ENCODE results near the gene ZFYVE21. TPM values are rescaled to one million over a fixed set of nuclear protein-coding genes. Genes with fewer than 3 reads are reported as not detected.

The ZFYVE21 gene
- total RNA-seq, 4 donors from 2014 or later = 40.3 to 81.2 (median 59.0) TPM

GRCh38 chr14:103700753-103701490 lies 14.7 kb upstream of the ZFYVE21 start:
- Histone ChIP-seq H3K4me1 (peaks cover 0 to 29% (median 9%) of the 10 kb centered on the region in 4 donors), H3K27me3 (no peaks in the 10 kb centered on the region), H3K36me3 (peaks cover 0 to 75% (median 0%) of the 10 kb centered on the region in 3 donors), H3K9me3 (no peaks in the 10 kb centered on the region), H3K27ac (no peak overlapping the region), H3K4me3 (no peak overlapping the region)
- TF ChIP-seq, protein P1, sequence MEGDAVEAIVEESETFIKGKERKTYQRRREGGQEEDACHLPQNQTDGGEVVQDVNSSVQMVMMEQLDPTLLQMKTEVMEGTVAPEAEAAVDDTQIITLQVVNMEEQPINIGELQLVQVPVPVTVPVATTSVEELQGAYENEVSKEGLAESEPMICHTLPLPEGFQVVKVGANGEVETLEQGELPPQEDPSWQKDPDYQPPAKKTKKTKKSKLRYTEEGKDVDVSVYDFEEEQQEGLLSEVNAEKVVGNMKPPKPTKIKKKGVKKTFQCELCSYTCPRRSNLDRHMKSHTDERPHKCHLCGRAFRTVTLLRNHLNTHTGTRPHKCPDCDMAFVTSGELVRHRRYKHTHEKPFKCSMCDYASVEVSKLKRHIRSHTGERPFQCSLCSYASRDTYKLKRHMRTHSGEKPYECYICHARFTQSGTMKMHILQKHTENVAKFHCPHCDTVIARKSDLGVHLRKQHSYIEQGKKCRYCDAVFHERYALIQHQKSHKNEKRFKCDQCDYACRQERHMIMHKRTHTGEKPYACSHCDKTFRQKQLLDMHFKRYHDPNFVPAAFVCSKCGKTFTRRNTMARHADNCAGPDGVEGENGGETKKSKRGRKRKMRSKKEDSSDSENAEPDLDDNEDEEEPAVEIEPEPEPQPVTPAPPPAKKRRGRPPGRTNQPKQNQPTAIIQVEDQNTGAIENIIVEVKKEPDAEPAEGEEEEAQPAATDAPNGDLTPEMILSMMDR (IDR thresholded peaks at IDR 0.05) = no peak
- no peak for TF ChIP-seq POLR2A (IDR thresholded peaks at IDR 0.05)
- DNase-seq = peak in 1 of 3 donors; percentile 46

DNA sequence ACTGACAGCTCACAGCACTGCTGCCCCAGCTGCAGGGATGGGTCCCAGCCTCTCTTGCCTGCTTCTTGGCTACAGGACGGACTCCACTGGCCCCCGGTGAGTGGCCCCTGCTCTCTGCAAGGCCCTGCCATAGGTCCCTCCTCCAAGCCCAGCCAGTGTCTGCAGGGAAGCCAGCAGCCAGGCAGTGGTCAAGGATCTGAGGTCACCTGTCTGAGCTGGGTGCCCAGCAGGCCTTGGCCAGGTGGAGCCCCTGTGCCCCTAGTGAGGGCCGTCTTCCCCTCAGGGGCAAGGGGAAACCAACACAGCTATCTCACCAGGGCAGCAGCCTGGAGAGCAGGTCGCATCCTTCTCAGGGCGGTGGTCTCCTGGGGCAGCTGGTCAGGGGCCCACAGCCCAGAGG lies 13.5 kb upstream of the ZFYVE21 start:
- Histone ChIP-seq H3K27me3 (no peaks in the 10 kb centered on the region), H3K27ac (no peak overlapping the region), H3K36me3 (peaks cover 0 to 74% (median 0%) of the 10 kb centered on the region in 3 donors), H3K4me3 (no peak overlapping the region), H3K4me1 (peaks cover 0 to 17% (median 9%) of the 10 kb centered on the region in 4 donors), H3K9me3 (no peaks in the 10 kb centered on the region)
- TF ChIP-seq, protein P1 (IDR thresholded peaks at IDR 0.05) = no peak
- DNase-seq = no peak

- H3K27me3 ChIP-seq = no peaks in the 10 kb centered on the region
- H3K4me3 ChIP-seq = no peak overlapping the region
- no peak for DNase-seq
- no peak overlapping the region for H3K27ac ChIP-seq
- H3K36me3 ChIP-seq = peaks cover 0 to 67% (median 0%) of the 10 kb centered on the region in 3 donors
- H3K9me3 ChIP-seq = no peaks in the 10 kb centered on the region
- TF ChIP-seq, protein P1 (IDR thresholded peaks at IDR 0.05) = no peak
- TF ChIP-seq POLR2A (IDR thresholded peaks at IDR 0.05) = no peak
- peaks cover 0 to 11% (median 9%) of the 10 kb centered on the region in 4 donors for H3K4me1 ChIP-seq
Measured at GRCh38 chr14:103702497-103703432, 12.8 kb upstream of the ZFYVE21 start.

- Histone ChIP-seq H3K4me3 (no peak overlapping the region), H3K36me3 (peaks cover 0 to 58% (median 0%) of the 10 kb centered on the region in 3 donors), H3K27me3 (no peaks in the 10 kb centered on the region), H3K27ac (no peak overlapping the region), H3K9me3 (no peaks in the 10 kb centered on the region), H3K4me1 (peaks cover 0 to 8% (median 3%) of the 10 kb centered on the region in 4 donors)
- no peak for DNase-seq
- no peak for TF ChIP-seq POLR2A (IDR thresholded peaks at IDR 0.05)
- TF ChIP-seq, protein P1 (IDR thresholded peaks at IDR 0.05) = no peak
Measured at GRCh38 chr14:103703433-103704385, 11.9 kb upstream of the ZFYVE21 start.

GRCh38 chr14:103704708-103705107 lies 10.9 kb upstream of the ZFYVE21 start:
- H3K4me1 ChIP-seq = peaks cover 0 to 8% (median 0%) of the 10 kb centered on the region in 4 donors
- H3K9me3 ChIP-seq = no peaks in the 10 kb centered on the region
- peaks cover 0 to 48% (median 0%) of the 10 kb centered on the region in 3 donors for H3K36me3 ChIP-seq
- TF ChIP-seq, protein P1 (IDR thresholded peaks at IDR 0.05) = no peak
- no peak for TF ChIP-seq POLR2A (IDR thresholded peaks at IDR 0.05)
- H3K27ac ChIP-seq = peak overlapping the region in 2 of 4 donors; percentile 44 to 59
- no peak overlapping the region for H3K4me3 ChIP-seq
- H3K27me3 ChIP-seq = no peaks in the 10 kb centered on the region
- DNase-seq = no peak
